Esophagus squamous epithelium (tissue), 5 donors: ENCODE measurements around the gene ECE1. TPM values are rescaled to one million over a fixed set of nuclear protein-coding genes. Genes with fewer than 3 reads are reported as not detected.

Experiments used
- DNase-seq: peaks from one replicate; lab custom pipeline; 2025; lab: John Stamatoyannopoulos, UW
- H3K27ac ChIP-seq, 4 donors: fragments of 200-600 bp; sonication (generic); one replicate each; pipeline ENCODE4 v1.5.1; 2016 to 2019; ENCODE audit warnings: mild to moderate bottlenecking in 1 of 4
- H3K27me3 ChIP-seq, 4 donors: fragments of 200-600 bp; sonication (generic); 1 replicate in 3 of 4; 2 replicates in 1 of 4; pipeline versions ENCODE4 v1.5.1 to v1.6.0; 2017 to 2021; ENCODE audit warnings: antibody characterized with exemption in 1 of 4
- H3K36me3 ChIP-seq, 3 donors: fragments of 200-600 bp; sonication (generic); one replicate each; pipeline ENCODE4 v1.5.1; 2016 to 2019
- H3K4me1 ChIP-seq, 3 donors: fragments of 200-600 bp; sonication (generic); one replicate each; pipeline ENCODE4 v1.5.1; 2017 to 2019
- H3K4me3 ChIP-seq, 4 donors: fragments of 200-600 bp; sonication (generic); 1 replicate in 3 of 4; 2 replicates in 1 of 4; pipeline ENCODE4 v1.5.1; 2016 to 2019; ENCODE audit warnings: mild to moderate bottlenecking in 2 of 4, moderate library complexity in 1 of 4
- H3K9me3 ChIP-seq, 3 donors: fragments of 200-600 bp; sonication (generic); one replicate each; pipeline ENCODE4 v1.5.1; 2016 to 2019
- CTCF ChIP-seq, 6 experiments: fragments of 450-650 bp in 4 of 6; fragments of 200-600 bp in 2 of 6; sonication (generic) in 2 of 6; IDR thresholded peaks; one replicate each; pipeline ENCODE4 v1.5.1; 2016 to 2019; ENCODE audit warnings: antibody characterized with exemption in 6 of 6, mild to moderate bottlenecking in 4 of 6, moderate library complexity in 4 of 6
- POLR2A ChIP-seq, 4 donors: fragments of 450-650 bp; IDR thresholded peaks; one replicate each; pipeline ENCODE4 v1.6.1; 2017; ENCODE audit warnings: antibody characterized with exemption in 4 of 4, mild to moderate bottlenecking in 4 of 4, moderate library complexity in 3 of 4
- WGBS, 2 donors: methylation state at CpG; one replicate each; pipeline ENCODE4 v1.1.5; 2018; 5-methylcytosine and 5-hydroxymethylcytosine counted together
- intact Hi-C: fragments of 100-400 bp; cut with DNase I; formaldehyde crosslinking; loops from one replicate; pipeline ENCODE4 v1.15.0; 2022
- total RNA-seq, 4 donors: library from RNA; depleted of rRNA; stranded (reverse); fragments of >200 nt; gene quantifications; one replicate each; pipeline ENCODE4 v1.1.0, GENCODE V29; 2016
- donor health status: DM: yes; HTN: yes; CAD: no.

ECE1 gene
- total RNA-seq, 4 donors from 2014 or later = 11.3 to 42.2 (median 24.1) TPM

GRCh38 chr1:21321963-21322680, 31.9 kb upstream of the ECE1 start:
- Histone ChIP-seq H3K9me3 (no peaks in the 10 kb centered on the region), H3K36me3 (no peaks in the 10 kb centered on the region), H3K4me1 (peaks cover 44 to 100% (median 87%) of the 10 kb centered on the region in 3 donors), H3K27ac (peak overlapping the region; percentile 55 to 87 (median 86)), H3K4me3 (no peak overlapping the region), H3K27me3 (no peaks in the 10 kb centered on the region)
- intact Hi-C loops = no loop called here
- no peak for DNase-seq
- TF ChIP-seq POLR2A (IDR thresholded peaks at IDR 0.05) = no peak
- TF ChIP-seq CTCF (IDR thresholded peaks at IDR 0.05) = no peak
- 92 to 100% methylated on average over 3 to 7 of the region's 9 CpGs for WGBS, 2 donors

GRCh38 chr1:21320410-21321108, 30.3 kb upstream of the ECE1 start:
- intact Hi-C loops = no loop called here
- H3K9me3 ChIP-seq = no peaks in the 10 kb centered on the region
- H3K4me3 ChIP-seq = no peak overlapping the region
- H3K36me3 ChIP-seq = no peaks in the 10 kb centered on the region
- TF ChIP-seq POLR2A (IDR thresholded peaks at IDR 0.05) = no peak
- TF ChIP-seq CTCF (IDR thresholded peaks at IDR 0.05) = no peak
- DNase-seq = no peak
- no peaks in the 10 kb centered on the region for H3K27me3 ChIP-seq
- 80 to 87% methylated on average over 7 to 9 of the region's 12 CpGs for WGBS, 2 donors
- peaks cover 31 to 100% (median 82%) of the 10 kb centered on the region in 3 donors for H3K4me1 ChIP-seq
- peak overlapping the region; percentile 22 to 87 (median 86) for H3K27ac ChIP-seq

GRCh38 chr1:21319447-21320407, 29.5 kb upstream of the ECE1 start:
- Histone ChIP-seq H3K4me3 (no peak overlapping the region), H3K4me1 (peaks cover 22 to 100% (median 74%) of the 10 kb centered on the region in 3 donors), H3K36me3 (no peaks in the 10 kb centered on the region), H3K9me3 (no peaks in the 10 kb centered on the region), H3K27ac (peak overlapping the region; percentile 69 to 94 (median 86)), H3K27me3 (no peaks in the 10 kb centered on the region)
- intact Hi-C loops = no loop called here
- WGBS, 2 donors = 71 to 74% methylated on average over 20 to 23 of the region's 24 CpGs
- TF ChIP-seq POLR2A (IDR thresholded peaks at IDR 0.05) (no peak), CTCF (IDR thresholded peaks at IDR 0.05) (peak in 1 of 6 experiments; percentile 4)
- DNase-seq = no peak

- no peak for DNase-seq
- WGBS, 2 donors = 64 to 77% methylated on average over 13 of the region's 16 CpGs
- no peak for TF ChIP-seq CTCF (IDR thresholded peaks at IDR 0.05)
- TF ChIP-seq POLR2A (IDR thresholded peaks at IDR 0.05) = no peak
- intact Hi-C loops = no loop called here
- Histone ChIP-seq H3K27ac (peak overlapping the region; percentile 69 to 94 (median 86)), H3K4me3 (no peak overlapping the region), H3K9me3 (no peaks in the 10 kb centered on the region), H3K4me1 (peaks cover 23 to 100% (median 72%) of the 10 kb centered on the region in 3 donors), H3K27me3 (no peaks in the 10 kb centered on the region), H3K36me3 (no peaks in the 10 kb centered on the region)
Measured at GRCh38 chr1:21318714-21319159, 28.5 kb upstream of the ECE1 start.
